ENCODE results near the gene UBA1.

The UBA1 gene

DNA sequence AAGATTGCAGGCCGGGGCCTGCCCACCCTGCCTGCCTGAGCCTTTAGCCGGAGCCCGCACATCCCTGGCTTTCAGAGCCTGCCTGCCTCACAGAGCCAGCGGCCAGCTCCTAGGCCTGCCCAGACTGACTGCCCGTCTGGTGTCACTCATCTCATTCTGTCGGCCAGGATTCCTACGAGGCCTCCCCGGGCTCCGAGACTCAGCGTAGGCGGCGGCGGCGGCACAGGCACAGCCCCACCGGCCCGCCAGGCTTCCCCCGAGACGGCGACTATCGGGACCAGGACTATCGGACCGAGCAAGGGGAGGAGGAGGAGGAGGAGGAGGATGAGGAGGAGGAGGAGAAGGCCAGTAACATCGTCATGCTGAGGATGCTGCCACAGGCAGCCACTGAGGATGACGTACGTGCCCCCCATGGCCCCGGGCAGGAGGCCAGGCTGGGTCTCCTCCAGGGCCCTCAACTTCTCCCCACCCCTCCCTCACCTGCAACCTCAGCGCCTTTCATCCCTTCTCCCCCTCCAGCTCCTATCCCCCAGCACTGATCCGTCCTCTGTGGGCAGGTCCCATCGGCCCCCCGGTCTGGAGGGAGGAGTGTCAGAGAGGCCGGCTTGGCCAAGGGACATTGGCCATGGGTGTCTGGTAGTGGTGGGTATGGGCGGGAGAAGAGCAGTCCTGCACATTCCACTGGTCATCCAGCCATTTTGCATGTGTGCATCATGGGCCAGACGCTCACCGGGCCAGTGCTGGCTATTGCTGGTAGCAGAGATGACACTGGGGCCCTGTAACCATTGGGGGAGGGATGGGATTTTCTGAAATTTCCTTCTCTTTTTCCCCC lies 22.6 kb upstream of the UBA1 start:
- DNase-seq, result no peak

- DNase-seq, result no peak
These were observed 21.6 kb upstream of the UBA1 start for GRCh38 chrX:47171996-47172395.

- no peak for DNase-seq
These were observed 21.1 kb upstream of the UBA1 start for GRCh38 chrX:47172549-47172948.

- no peak for DNase-seq
These were observed 20.4 kb upstream of the UBA1 start for GRCh38 chrX:47172971-47173792.

DNA sequence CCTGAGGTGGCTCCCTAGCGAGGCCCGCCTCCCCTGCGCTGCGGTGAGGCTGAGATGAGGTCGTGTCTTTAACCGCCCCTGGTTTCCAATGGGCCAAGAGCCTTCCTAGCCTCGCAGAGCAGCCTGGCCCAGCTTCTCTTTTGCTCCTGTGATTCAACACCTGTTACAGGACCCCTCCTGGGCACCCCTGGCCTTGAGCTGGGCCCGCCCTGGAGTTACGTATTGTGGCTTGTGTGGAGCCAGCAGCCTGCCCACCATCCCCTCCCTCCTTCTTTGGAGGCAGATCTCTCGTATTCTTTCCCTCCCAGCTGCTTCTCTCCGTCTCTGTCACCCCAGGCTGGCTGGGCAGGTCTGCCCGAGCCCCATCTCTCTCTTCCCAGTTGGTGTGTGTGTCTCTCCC lies 19.3 kb upstream of the UBA1 start:
- no peak for DNase-seq

DNA sequence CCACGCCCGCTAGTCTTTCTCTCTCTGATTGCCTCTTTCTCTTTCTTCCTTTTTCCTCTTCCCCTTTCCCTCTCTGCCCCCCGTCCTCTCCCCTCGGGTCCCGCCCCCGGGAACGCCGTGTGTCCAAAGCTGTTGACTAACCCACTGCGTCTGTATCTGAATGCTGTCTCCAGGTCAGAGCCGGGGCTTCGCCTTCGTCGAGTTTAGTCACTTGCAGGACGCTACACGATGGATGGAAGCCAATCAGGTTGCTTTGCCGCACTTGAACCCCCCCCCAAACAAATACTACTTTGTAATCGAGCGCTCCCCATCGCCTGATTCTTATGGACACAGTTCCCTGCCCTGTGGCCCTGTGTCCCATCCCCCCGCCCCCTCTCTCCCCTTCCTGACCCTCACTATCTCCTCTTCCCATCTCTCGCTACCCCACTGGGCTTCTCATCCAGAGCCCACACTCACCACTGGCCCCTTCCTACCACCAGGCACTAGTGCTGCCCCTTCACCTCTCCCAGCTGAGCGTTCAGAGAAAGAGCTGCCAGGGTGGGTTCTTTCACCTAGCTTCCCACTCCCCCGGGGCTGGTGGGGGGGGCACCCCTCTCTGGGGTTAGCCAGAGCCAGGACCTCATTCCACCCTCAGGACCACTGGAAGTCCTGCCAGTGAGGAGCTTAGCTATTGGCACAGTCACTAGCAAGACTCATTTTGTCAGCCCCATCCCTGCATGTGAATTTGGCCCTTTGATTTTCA lies 18.6 kb upstream of the UBA1 start:
- no peak for DNase-seq

GRCh38 chrX:47175588-47175980 lies 18.0 kb upstream of the UBA1 start:
- no peak for DNase-seq

DNA sequence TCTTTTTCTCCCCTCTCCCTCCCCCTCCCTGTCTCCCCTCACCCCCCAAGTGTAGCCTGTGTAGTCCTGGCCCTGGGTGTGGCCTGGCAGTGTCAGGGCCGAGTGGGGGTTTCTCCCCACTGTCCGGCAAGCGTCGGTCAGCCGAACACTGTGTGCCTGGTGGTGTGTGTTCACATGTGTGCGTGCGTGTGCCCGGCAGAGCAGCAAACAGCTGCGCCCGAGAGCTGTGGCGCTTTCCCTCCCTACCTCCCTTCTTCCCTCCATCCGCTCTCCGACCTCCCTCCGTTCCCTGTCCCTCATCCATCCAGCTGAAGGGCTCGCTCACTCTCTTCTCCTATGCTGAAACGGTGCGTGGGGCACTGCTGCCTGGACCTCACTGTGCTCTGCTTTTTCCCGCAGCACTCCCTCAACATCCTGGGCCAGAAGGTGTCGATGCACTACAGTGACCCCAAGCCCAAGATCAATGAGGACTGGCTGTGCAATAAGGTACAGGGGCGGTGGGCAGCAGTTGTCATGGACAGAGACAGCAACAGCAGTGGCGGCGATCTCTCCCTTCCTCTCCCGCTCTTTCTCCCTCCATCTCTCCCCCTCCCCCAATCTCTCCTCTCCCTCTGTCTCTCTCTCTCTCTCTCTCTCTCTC lies 17.4 kb upstream of the UBA1 start:
- no peak for DNase-seq

GRCh38 chrX:47177079-47177478 lies 16.6 kb upstream of the UBA1 start:
- DNase-seq, result no peak

DNA sequence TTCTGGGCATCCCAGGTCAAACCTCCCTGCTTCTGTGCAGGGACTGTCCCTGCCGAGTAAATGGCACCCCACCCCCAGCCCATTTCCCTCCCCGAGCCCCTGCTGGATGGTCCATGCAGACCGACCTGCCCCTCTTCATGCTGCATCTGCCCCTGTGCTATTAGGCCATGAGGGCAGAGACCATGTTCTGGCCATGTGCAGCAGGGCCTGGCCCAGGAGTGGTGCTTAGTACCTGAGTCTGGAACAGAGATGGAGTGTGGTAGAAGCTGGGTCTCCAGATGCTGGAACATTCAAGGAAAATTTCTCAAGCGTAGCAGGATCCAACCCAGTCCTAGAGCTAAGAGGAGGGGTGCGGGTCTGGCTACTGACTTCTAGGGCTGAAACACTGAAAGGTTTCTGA lies 15.3 kb upstream of the UBA1 start:
- DNase-seq, result no peak

DNA sequence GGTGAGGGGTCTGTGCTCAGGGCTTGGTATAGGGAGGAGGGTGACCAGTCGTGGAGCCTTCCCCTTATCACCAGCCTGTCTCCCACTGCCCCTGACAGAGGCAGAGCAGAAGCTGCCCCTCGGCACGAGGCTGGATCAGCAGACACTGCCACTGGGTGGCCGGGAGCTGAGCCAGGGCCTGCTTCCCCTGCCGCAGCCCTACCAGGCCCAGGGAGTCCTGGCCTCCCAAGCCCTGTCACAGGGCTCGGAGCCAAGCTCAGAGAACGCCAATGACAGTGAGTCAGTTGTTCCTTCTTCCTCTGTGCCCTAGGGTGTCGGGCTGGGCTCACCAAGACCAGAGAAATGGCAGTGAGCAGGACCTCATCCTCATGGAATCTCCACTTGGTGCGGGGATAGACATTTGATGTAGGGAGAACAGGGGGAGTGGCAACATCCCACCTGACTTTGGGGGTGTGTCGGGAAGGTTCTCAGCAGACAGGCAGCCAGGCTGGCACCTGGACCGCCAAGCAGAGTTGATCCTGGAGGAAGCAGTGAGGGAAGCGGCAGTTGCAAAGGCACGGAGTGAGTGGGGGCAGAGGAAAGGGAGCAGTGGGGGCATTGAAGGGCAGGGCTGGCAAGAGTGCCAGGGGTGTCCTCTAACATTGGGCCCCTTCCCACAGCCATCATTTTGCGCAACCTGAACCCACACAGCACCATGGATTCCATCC lies 14.3 kb upstream of the UBA1 start:
- DNase-seq, result no peak

- no peak for DNase-seq
These were observed 13.7 kb upstream of the UBA1 start for GRCh38 chrX:47179928-47180255.

- DNase-seq, result no peak
These were observed 13.3 kb upstream of the UBA1 start for GRCh38 chrX:47180346-47180745.

GRCh38 chrX:47181301-47181700 lies 12.3 kb upstream of the UBA1 start:
- DNase-seq, result no peak

DNA sequence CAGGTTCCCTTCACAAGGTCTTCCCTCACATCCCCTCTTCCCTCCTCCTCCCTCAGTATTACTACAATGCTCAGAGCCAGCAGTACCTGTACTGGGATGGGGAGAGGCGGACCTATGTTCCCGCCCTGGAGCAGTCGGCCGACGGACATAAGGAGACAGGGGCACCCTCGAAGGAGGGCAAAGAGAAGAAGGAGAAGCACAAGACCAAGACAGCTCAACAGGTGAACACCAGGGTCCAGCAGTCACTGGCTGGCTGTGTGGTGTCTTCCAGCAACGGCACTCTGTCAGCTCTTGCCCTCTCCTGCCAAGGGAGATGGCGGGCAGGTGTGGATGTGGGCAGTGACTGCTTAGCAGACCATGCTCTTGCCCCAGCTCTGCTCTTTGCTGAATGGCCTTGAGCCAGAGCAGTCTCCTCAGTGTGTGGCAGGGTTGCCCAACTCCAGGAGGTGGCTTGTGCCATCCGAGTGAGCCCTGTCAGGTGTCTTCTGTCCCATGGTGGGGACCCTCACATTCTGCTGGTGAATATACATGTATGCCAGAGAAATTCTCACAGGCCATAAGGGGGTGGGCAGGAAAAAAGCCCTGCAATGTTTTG lies 11.4 kb upstream of the UBA1 start:
- no peak for DNase-seq

DNA sequence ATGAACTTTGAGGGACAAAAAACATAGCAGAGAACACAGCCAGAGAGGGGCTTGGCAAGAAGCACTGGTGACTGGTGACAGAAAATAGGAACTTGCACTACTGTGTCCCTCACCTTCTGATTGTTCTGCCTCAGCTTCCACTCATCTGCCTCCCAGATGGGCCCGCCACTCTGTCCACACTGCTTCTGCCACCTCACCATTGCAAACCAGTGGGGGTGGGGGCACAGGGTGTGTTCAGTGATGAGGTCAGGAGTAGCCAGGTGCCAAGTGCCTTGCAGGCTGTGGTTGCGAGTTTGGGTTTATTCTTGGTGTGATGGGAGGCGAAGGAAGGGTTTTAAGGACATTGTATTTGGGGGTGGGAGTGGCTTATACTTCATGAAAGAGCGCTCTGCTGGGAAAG lies 9.1 kb upstream of the UBA1 start:
- no peak for DNase-seq

- no peak for DNase-seq
These were observed 8.4 kb upstream of the UBA1 start for GRCh38 chrX:47185241-47185640.

DNA sequence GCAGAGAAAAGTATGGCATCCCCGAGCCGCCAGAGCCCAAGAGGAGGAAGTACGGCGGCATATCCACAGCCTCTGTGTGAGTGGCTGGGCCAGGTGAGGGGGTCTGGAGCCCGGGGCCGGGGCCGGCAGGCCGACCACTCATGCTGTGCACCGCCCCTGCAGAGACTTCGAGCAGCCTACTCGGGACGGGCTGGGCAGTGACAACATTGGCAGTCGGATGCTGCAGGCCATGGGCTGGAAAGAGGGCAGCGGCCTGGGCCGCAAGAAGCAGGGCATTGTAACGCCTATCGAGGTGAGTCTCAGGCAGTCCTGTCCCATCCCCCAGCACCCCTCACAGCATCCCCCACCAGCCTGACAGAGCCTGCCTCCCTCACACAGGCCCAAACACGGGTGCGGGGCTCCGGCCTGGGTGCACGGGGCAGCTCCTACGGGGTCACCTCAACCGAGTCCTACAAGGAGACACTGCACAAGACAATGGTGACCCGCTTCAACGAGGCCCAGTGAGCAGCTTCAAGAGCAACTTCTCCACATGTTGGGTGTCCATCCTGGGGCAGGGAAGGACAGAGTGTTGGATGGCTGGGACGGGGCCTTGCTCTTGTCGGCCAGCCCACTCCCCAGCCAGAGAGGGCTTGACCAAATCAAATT lies 7.4 kb upstream of the UBA1 start:
- DNase-seq, result no peak

GRCh38 chrX:47187106-47187677 lies 6.4 kb upstream of the UBA1 start:
- DNase-seq, result no peak

GRCh38 chrX:47189906-47190305 lies 3.7 kb upstream of the UBA1 start:
- DNase-seq, result no peak

All from activated effector memory CD4-positive, alpha-beta T cell treated with Interleukin-2 at 50 U/mL for 16 hours (primary cell).